Fibroblast of villous mesenchyme (primary cell): ENCODE results near the gene LRRC8D. TPM values are rescaled to one million over a fixed set of nuclear protein-coding genes. Genes with fewer than 3 reads are reported as not detected.

Experiments
- DNase-seq: peaks from one replicate; pipeline ENCODE4 v3.0.0-alpha.2; 2010; ENCODE audit warnings: low read depth
- H3K4me3 ChIP-seq: 2 replicates; pipeline ENCODE4 v1.5.1; 2011; ENCODE audit warnings: low read depth, mild to moderate bottlenecking, low read length
- CTCF ChIP-seq: IDR thresholded peaks from 2 replicates; pipeline ENCODE4 v1.5.1; 2012; ENCODE audit warnings: low read depth, mild to moderate bottlenecking, low read length; ENCODE audit not compliant: insufficient read depth
- total RNA-seq: library from RNA; depleted of rRNA; stranded (reverse); fragments of >200 nt; gene quantifications from 2 replicates; pipeline ENCODE4 v1.2.3, GENCODE V29; 2012

LRRC8D gene
- total RNA-seq, 1 donor = 58.7 TPM

- H3K4me3 ChIP-seq = no peak overlapping the region
- no peak for TF ChIP-seq CTCF
- no peak for DNase-seq
Observed at GRCh38 chr1:89800022-89800655, 20.7 kb upstream of the LRRC8D start.

DNA sequence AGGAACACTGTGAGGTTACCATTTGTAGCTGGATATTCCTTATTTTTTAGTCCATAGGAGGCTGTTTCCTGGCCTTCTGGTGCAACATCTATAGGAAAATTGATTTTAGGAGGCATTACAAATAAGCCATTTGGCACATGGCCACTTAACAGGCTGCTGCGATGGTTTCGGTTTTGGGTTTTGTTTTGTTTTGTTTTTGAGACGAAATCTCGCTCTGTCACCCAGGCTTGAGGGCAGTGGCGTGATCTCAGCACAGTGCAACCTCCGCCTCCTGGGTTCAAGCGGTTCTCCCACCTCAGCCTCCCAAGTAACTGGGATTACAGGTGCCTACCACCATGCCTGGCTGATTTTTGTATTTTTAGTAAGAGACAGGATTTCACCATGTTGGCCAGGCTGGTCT is 20.1 kb upstream of the LRRC8D start:
- no peak for DNase-seq
- no peak for TF ChIP-seq CTCF
- no peak overlapping the region for H3K4me3 ChIP-seq

DNA sequence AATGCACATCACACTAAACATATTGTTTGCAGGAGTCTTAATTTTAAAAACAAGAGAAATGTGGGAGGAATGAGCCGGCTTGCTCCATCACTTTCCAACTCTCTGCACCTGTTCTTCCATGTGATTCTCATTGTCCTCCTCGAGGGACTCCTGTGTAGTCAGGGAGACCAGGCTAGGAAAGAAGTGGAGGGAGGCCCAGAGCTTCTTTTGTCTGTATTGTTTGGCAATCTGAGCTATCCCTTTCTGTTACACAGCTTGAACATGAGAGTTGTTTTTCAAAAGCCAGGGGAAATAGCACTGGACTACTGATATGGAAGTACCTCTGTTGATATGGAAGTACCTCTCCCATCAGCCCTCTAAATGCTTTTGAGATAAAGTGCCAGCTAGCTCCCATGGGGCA is 18.8 kb upstream of the LRRC8D start:
- DNase-seq = no peak
- H3K4me3 ChIP-seq = no peak overlapping the region
- no peak for TF ChIP-seq CTCF

DNA sequence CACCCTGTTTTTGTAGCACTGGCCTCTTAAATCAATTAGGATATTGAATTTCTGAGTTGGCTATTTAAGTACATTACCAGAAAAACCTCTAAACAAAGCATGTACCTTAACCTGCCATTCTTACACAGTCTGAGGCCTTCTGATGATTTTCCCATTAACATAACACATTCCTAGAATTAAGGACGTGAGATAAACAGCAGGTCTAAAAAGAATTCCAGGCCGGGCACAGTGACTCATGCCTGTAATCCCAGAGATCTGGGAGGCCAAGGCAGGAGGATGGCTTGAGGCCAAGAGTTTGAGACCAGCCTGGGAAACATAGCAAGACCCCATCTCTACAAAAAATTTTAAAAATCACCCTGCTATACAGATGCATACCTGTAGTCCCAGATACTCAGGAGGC is 18.0 kb upstream of the LRRC8D start:
- no peak overlapping the region for H3K4me3 ChIP-seq
- DNase-seq = no peak
- no peak for TF ChIP-seq CTCF

DNA sequence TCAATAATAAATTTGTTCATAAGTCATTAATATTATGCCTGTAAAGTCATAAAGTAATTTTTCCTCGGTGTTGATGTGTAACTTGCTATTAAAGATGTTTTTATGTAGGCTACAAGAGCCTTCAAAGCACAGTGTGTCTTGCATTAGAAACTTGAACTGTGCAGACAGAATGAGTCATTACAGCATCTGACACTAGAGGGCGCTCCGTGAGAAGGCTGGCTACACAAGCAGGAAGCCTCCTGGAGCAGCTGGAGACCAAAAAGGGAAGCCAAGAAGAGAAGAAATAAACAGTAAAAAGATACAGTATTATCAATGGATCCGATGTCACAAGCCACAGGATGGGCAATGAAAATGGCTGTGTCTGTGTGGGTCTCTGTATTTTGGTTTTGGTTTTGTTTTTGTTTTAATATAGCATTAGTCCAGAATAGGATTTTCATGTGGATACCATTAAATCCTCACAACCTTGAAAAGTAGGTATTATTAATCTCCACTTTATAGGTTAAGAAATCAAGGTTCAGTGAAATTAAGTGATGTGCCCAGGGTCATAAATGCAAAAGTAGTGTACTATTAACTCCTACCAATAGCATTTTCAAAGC is 16.1 kb upstream of the LRRC8D start:
- peak; percentile 95 for TF ChIP-seq CTCF
- DNase-seq = peak; percentile 90
- H3K4me3 ChIP-seq = no peak overlapping the region

DNA sequence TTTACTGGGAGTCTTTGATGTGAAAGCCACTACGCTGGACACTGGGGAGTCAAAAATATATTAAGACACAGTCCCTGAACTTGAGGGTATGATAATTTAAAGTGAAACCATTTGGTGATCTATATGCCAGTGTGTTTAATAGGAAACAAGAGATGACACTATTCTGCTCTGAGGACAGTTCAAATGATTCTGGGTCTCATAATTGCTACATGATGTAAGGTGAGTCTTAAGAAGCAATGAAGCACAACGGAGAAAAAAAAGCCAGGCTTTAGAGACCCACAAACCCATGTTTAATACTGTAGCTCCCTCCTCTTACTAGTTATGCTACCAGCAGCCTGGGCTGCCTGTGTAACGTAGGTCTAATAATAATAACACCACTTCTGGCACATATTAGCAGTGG is 14.2 kb upstream of the LRRC8D start:
- DNase-seq = no peak
- no peak overlapping the region for H3K4me3 ChIP-seq
- no peak for TF ChIP-seq CTCF

GRCh38 chr1:89807503-89807902 is 13.3 kb upstream of the LRRC8D start:
- no peak for TF ChIP-seq CTCF
- no peak overlapping the region for H3K4me3 ChIP-seq
- DNase-seq = no peak
